Measurements from ENCODE around the gene NAA10. TPM values are rescaled to one million over a fixed set of nuclear protein-coding genes. Genes with fewer than 3 reads are reported as not detected.
"Not testable (repeated sequence)": the region's sequence is repeated elsewhere in the genome, so short reads cannot be mapped to it uniquely, and the experiment has no call there.

Gene NAA10
- 62.1 TPM for polyA plus RNA-seq (ENCODE audit: insufficient read length)
- long read RNA-seq, donor 1, transcript NAA10-208 (8 exons, 1,772 nt), result major isoform, 32 of 42 reads
- long read RNA-seq, donor 1, partial matches to known transcripts, result 0 of 42 reads
- long read RNA-seq, donor 1, other reads (novel, unspliced or antisense), result 0 of 42 reads
- long read RNA-seq, donor 2, transcript NAA10-208 (8 exons, 1,772 nt), result major isoform, 31 of 40 reads
- long read RNA-seq, donor 2, partial matches to known transcripts, result 0 of 40 reads
- long read RNA-seq, donor 2, other reads (novel, unspliced or antisense), result 0 of 40 reads
- long read RNA-seq, donor 3, transcript NAA10-208 (8 exons, 1,772 nt), result major isoform, 23 of 34 reads
- long read RNA-seq, donor 3, partial matches to known transcripts, result 5 of 34 reads
- long read RNA-seq, donor 3, other reads (novel, unspliced or antisense), result 0 of 34 reads
- long read RNA-seq, donor 4, partial matches to known transcripts, result 0 of 9 reads
- long read RNA-seq, donor 4, other reads (novel, unspliced or antisense), result 0 of 9 reads
- long read RNA-seq, donor 5, transcript NAA10-208 (8 exons, 1,772 nt), result major isoform, 46 of 62 reads
- long read RNA-seq, donor 5, partial matches to known transcripts, result 0 of 62 reads
- long read RNA-seq, donor 5, other reads (novel, unspliced or antisense), result 0 of 62 reads
- long read RNA-seq, donor 6, transcript NAA10-211 (5 exons, 1,062 nt), result minor isoform, 5 of 52 reads
- long read RNA-seq, donor 6, transcript NAA10-208 (8 exons, 1,772 nt), result major isoform, 35 of 52 reads
- long read RNA-seq, donor 6, partial matches to known transcripts, result 0 of 52 reads
- long read RNA-seq, donor 6, other reads (novel, unspliced or antisense), result 0 of 52 reads
- long read RNA-seq, donor 7, transcript NAA10-208 (8 exons, 1,772 nt), result major isoform, 49 of 63 reads
- long read RNA-seq, donor 7, transcript NAA10-214 (2 exons, 1,075 nt), result minor isoform, 6 of 63 reads
- long read RNA-seq, donor 7, partial matches to known transcripts, result 0 of 63 reads
- long read RNA-seq, donor 7, other reads (novel, unspliced or antisense), result 0 of 63 reads
- long read RNA-seq, donor 8, transcript NAA10-208 (8 exons, 1,772 nt), result major isoform, 18 of 21 reads
- long read RNA-seq, donor 8, partial matches to known transcripts, result 0 of 21 reads
- long read RNA-seq, donor 8, other reads (novel, unspliced or antisense), result 0 of 21 reads

GRCh38 chrX:153934762-153935325 is at the start of gene NAA10:
Gene NAA10 (minus strand): TSS chrX:153935037. CDS start chrX:153934904, 133 bp downstream.
- no peak for DNase-seq

- no peak for DNase-seq
Measured at GRCh38 chrX:153983321-153983801, 48.5 kb upstream of the NAA10 start.

- DNase-seq, result no peak
Measured at GRCh38 chrX:153981771-153982533, 47.1 kb upstream of the NAA10 start.

- no peak for DNase-seq
Measured at GRCh38 chrX:153981231-153981630, 46.4 kb upstream of the NAA10 start.

GRCh38 chrX:153980394-153980793 is 45.6 kb upstream of the NAA10 start:
- DNase-seq, result not testable (repeated sequence)

GRCh38 chrX:153974726-153975286 is 40.0 kb upstream of the NAA10 start:
- no peak for DNase-seq

- DNase-seq, result no peak
Measured at GRCh38 chrX:153974003-153974725, 39.3 kb upstream of the NAA10 start.

GRCh38 chrX:153973127-153974002 is 38.5 kb upstream of the NAA10 start:
- DNase-seq, result no peak

GRCh38 chrX:153972368-153973126 is 37.7 kb upstream of the NAA10 start, which contains the start of gene TMEM187:
Gene TMEM187 (plus strand): TSS chrX:153972754. CDS start chrX:153982063, 9,309 bp downstream.
- DNase-seq, result peak; percentile 85

GRCh38 chrX:153971450-153972367 is 36.9 kb upstream of the NAA10 start, which contains the start of gene HCFC1:
Gene HCFC1 (minus strand): TSS chrX:153971818. CDS start chrX:153970840, 978 bp downstream.
- DNase-seq, result peak; percentile 92

- DNase-seq, result peak; percentile 83
Measured at GRCh38 chrX:153971124-153971449, 36.2 kb upstream of the NAA10 start.

GRCh38 chrX:153970357-153971123 is 35.7 kb upstream of the NAA10 start:
- DNase-seq, result peak; percentile 53

GRCh38 chrX:153969904-153970356 is 35.1 kb upstream of the NAA10 start:
- DNase-seq, result no peak

GRCh38 chrX:153969125-153969903 is 34.5 kb upstream of the NAA10 start:
- DNase-seq, result no peak

- no peak for DNase-seq
Measured at GRCh38 chrX:153968754-153969124, 33.9 kb upstream of the NAA10 start.
